Measurements from ENCODE around the gene UBXN10.

The UBXN10 gene

GRCh38 chr1:20174937-20175666 lies 10.8 kb upstream of the UBXN10 start:
- H3F3A ChIP-seq (ENCODE audit: low read depth) = no peaks in the 10 kb centered on the region
- H3K27me3 ChIP-seq (ENCODE audit: insufficient read depth, low read length, poor library complexity, severe bottlenecking) = no peaks in the 10 kb centered on the region
- no peaks in the 10 kb centered on the region for H3K4me1 ChIP-seq (ENCODE audit: insufficient read depth, low read length, poor library complexity, severe bottlenecking)
- H3K36me3 ChIP-seq (ENCODE audit: insufficient read depth, low read length) = no peaks in the 10 kb centered on the region
- no peak overlapping the region for H3K9ac ChIP-seq (ENCODE audit: low read depth, low read length, poor library complexity, severe bottlenecking)
- H3K4me2 ChIP-seq (ENCODE audit: low read depth, low read length, poor library complexity, severe bottlenecking) = no peak overlapping the region
- TF ChIP-seq CTCF (conservative IDR thresholded peaks at IDR 0.05; ENCODE audit: low read length) (no peak), EZH2phosphoT487 (IDR thresholded peaks at IDR 0.05; ENCODE audit: borderline replicate concordance) (no peak)
- H3K9me2 ChIP-seq (replicated peaks; ENCODE audit: low read depth, low read length) = no peaks in the 10 kb centered on the region
- no peaks in the 10 kb centered on the region for H3K79me2 ChIP-seq (ENCODE audit: insufficient read depth, low read length)
- H3K4me3 ChIP-seq (ENCODE audit: low read length, poor library complexity, severe bottlenecking) = no peak overlapping the region
- no peaks in the 10 kb centered on the region for H4K20me1 ChIP-seq (ENCODE audit: insufficient read depth, low read length, poor library complexity, severe bottlenecking)
- H2AFZ ChIP-seq (ENCODE audit: low read length) = 0 out of 2 replicates have a peak overlapping the region, but pooled peaks have one; percentile 39
- H3K9me3 ChIP-seq (ENCODE audit: insufficient read depth, low read depth, low read length) = no peaks in the 10 kb centered on the region

GRCh38 chr1:20178634-20179370 lies 7.1 kb upstream of the UBXN10 start:
- H3K27me3 ChIP-seq (ENCODE audit: insufficient read depth, low read length, poor library complexity, severe bottlenecking) = no peaks in the 10 kb centered on the region
- no peaks in the 10 kb centered on the region for H3F3A ChIP-seq (ENCODE audit: low read depth)

More at GRCh38 chr1:20178634-20179370, 7.1 kb upstream of the UBXN10 start:
- Histone ChIP-seq H2AFZ (ENCODE audit: low read length) (no peak overlapping the region), H3K9me3 (ENCODE audit: insufficient read depth, low read depth, low read length) (no peaks in the 10 kb centered on the region), H3K9me2 (replicated peaks; ENCODE audit: low read depth, low read length) (no peaks in the 10 kb centered on the region), H3K4me2 (ENCODE audit: low read depth, low read length, poor library complexity, severe bottlenecking) (no peak overlapping the region), H3K4me3 (ENCODE audit: low read length, poor library complexity, severe bottlenecking) (no peak overlapping the region), H3K9ac (ENCODE audit: low read depth, low read length, poor library complexity, severe bottlenecking) (no peak overlapping the region), H3K36me3 (ENCODE audit: insufficient read depth, low read length) (no peaks in the 10 kb centered on the region), H4K20me1 (ENCODE audit: insufficient read depth, low read length, poor library complexity, severe bottlenecking) (no peaks in the 10 kb centered on the region), H3K4me1 (ENCODE audit: insufficient read depth, low read length, poor library complexity, severe bottlenecking) (no peaks in the 10 kb centered on the region), H3K79me2 (ENCODE audit: insufficient read depth, low read length) (no peaks in the 10 kb centered on the region)
- no peak for TF ChIP-seq CTCF (conservative IDR thresholded peaks at IDR 0.05; ENCODE audit: low read length)
- no peak for TF ChIP-seq EZH2phosphoT487 (IDR thresholded peaks at IDR 0.05; ENCODE audit: borderline replicate concordance)
